Activated naive CD4-positive, alpha-beta T cell treated with anti-CD3 and anti-CD28 coated beads, Interleukin-2, amount 50 U/mL, for 24 hours (primary cell): Measurements from ENCODE around the gene FAM149A.

Experiments
- H3K27ac Mint-ChIP-seq: one replicate; pipeline ENCODE4 v1.8.0; 2021; ENCODE audit warnings: mild to moderate bottlenecking, mixed read lengths
- H3K27me3 Mint-ChIP-seq: one replicate; pipeline ENCODE4 v1.8.0; 2021; ENCODE audit warnings: mixed read lengths
- H3K36me3 Mint-ChIP-seq: one replicate; pipeline ENCODE4 v1.8.0; 2021; ENCODE audit warnings: mixed read lengths
- H3K4me1 Mint-ChIP-seq: one replicate; pipeline ENCODE4 v1.8.0; 2021; ENCODE audit warnings: mixed read lengths
- H3K4me3 Mint-ChIP-seq: one replicate; pipeline ENCODE4 v1.8.0; 2021; ENCODE audit warnings: mild to moderate bottlenecking, mixed read lengths
- H3K9me3 Mint-ChIP-seq: one replicate; pipeline ENCODE4 v1.8.0; 2021; ENCODE audit warnings: mixed read lengths

The FAM149A gene

DNA sequence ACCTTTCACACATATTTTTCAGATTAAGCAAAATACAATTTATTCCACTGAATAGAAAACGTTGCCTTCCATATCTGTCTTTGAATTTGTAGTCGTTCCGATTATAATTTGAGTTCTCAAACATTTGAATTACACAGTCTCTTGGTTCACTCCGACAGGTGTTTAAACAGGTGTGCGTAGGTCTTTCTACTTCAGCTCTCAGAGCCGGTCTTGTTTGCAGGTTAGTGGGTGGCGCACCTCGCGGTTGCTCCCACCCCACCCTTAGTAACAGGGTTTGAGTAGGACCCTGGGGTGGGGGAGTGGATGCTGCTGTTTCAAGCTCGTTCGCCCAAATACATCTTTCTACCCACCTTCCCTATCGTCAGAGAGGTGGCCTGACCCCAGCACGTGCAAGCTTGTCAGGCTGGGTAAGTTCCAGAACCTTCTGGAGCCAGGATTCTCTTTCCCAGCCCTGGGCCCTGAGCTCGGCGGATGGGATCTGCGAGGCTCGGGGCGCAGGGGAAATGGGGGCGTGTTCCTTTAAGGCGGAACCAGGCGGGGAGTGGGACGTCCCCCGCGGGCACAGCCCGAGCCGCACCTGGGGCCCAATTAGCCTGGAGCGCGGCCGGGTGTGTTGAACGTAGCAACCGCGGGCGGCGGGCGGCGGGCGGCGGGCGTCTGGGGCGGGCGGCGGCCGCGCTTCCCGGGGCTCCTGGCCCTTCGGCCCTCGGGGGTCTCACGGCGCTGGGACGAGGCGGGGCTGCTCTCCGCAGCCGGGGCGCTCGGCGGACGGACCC, at the start of gene FAM149A:
FAM149A (plus strand) TSS at position 591 of the 776 bp plus-strand sequence.
- Mint-ChIP-seq H3K27me3 (peaks cover 32% of the 10 kb centered on the region), H3K27ac (no peak within 1 kb of the TSS), H3K36me3 (no peaks in the 10 kb centered on the region), H3K4me3 (peak within 1 kb of the TSS; percentile 88), H3K9me3 (no peaks in the 10 kb centered on the region), H3K4me1 (peaks cover 13% of the 10 kb centered on the region)

GRCh38 chr4:186058253-186058979, 46.1 kb upstream of the FAM149A start:
- Mint-ChIP-seq H3K4me1 (peaks cover 15% of the 10 kb centered on the region), H3K27ac (no peak overlapping the region), H3K9me3 (no peaks in the 10 kb centered on the region), H3K4me3 (no peak overlapping the region), H3K36me3 (no peaks in the 10 kb centered on the region), H3K27me3 (peaks cover 17% of the 10 kb centered on the region)

GRCh38 chr4:186058980-186059316, 45.6 kb upstream of the FAM149A start:
- H3K4me3 Mint-ChIP-seq = no peak overlapping the region
- H3K36me3 Mint-ChIP-seq = no peaks in the 10 kb centered on the region
- H3K27ac Mint-ChIP-seq = no peak overlapping the region
- peaks cover 17% of the 10 kb centered on the region for H3K27me3 Mint-ChIP-seq
- peaks cover 15% of the 10 kb centered on the region for H3K4me1 Mint-ChIP-seq
- H3K9me3 Mint-ChIP-seq = no peaks in the 10 kb centered on the region

DNA sequence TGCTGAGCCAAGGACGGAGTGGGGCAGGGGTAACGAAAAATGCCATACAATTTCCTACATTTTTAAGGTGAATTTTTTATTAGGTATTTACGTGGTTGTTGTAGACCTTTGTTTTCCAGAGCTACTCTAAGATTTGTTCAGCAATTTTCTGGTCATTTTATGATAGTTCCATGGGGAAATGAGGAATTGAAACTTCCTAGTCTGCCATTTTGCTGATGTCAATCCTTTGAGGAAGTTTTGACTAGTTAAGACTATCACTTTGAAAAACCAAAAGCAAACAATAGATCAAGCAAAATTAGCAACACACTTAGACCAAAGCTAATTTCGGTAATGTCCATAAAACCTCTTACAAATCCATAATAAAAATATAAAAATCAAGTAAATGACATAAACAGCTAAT, 42.6 kb upstream of the FAM149A start:
- Mint-ChIP-seq H3K27me3 (peaks cover 24% of the 10 kb centered on the region), H3K4me3 (no peak overlapping the region), H3K36me3 (no peaks in the 10 kb centered on the region), H3K4me1 (peaks cover 15% of the 10 kb centered on the region), H3K27ac (no peak overlapping the region), H3K9me3 (no peaks in the 10 kb centered on the region)

DNA sequence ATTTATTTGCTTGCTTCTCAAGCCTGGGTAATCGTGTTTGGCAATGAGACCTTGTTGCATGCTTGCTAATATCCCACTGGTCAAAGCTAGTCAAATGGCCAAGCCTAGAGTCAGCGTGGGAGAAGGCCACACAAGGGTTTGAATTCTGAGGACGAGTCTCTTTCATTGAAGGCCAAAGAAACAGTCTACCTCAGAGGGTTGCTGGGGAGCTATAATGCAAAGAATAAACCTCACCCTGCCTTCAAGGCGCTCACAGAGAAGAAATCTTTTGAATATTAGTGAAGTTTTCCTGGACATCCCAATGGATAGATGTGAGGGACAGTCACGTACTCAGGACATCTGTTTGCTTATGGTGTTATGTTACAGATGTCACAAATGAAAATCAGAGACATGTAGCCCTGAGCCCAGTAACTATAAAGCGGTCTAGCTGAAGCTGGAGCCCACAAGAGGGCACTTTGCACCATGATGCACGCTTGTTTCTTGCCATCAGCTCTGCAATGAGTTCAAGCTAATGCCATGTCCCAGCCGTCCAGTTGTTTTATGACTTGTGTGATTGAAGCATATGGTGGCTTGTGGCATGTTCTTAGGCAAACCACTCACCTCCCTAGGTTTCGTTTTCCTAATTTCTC, 36.6 kb upstream of the FAM149A start:
- no peaks in the 10 kb centered on the region for H3K36me3 Mint-ChIP-seq
- H3K27me3 Mint-ChIP-seq = peaks cover 6% of the 10 kb centered on the region
- no peak overlapping the region for H3K27ac Mint-ChIP-seq
- H3K9me3 Mint-ChIP-seq = no peaks in the 10 kb centered on the region
- peaks cover 22% of the 10 kb centered on the region for H3K4me1 Mint-ChIP-seq
- peak overlapping the region; percentile 70 for H3K4me3 Mint-ChIP-seq

DNA sequence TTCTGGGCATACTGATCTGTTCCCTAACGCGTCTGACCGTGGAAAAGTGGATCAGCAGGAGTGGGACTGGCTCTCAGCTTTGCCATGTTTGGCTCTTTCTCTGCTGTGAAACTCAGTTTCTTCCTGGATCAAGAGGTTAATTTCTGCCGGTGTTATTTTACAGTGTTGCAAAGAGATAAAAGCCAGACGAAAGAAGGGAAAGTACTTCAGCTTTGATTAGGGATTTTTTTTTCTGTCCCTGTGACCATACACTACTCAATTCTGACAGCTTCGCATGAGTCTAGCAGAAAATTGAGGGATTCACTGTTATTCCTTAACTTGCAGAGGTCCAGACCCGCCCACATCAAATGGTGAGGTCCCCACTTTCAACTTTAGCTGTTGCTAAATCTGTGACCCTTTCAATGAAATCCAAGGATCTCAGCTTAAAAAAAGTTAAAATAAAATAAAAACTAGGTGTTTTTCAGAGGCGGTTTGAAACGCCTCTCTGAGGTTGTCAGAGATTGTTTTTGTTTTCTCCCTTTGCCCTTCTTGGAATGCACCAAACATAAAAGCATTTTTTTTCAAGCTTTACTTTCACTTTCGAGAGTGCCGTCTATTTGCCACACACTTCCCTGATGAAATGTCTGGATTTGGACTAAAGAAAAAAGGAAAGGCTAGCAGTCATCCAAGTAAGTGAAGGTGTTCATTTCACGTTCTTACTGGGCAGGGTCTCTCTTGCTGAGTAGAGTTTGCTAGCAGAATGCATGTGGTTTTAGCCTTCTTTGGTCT, 35.7 kb upstream of the FAM149A start, which contains the start of gene TLR3:
TLR3 (plus strand) TSS at position 576 of the 768 bp plus-strand sequence. CDS start 7,464 bp downstream, outside the sequence.
- Mint-ChIP-seq H3K4me1 (peaks cover 22% of the 10 kb centered on the region), H3K27ac (peak within 1 kb of the TSS; percentile 64), H3K9me3 (no peaks in the 10 kb centered on the region), H3K36me3 (no peaks in the 10 kb centered on the region), H3K4me3 (peak within 1 kb of the TSS; percentile 70), H3K27me3 (peaks cover 6% of the 10 kb centered on the region)

- Mint-ChIP-seq H3K4me3 (no peak overlapping the region), H3K9me3 (no peaks in the 10 kb centered on the region), H3K27ac (no peak overlapping the region), H3K36me3 (no peaks in the 10 kb centered on the region), H3K4me1 (peaks cover 22% of the 10 kb centered on the region), H3K27me3 (peaks cover 6% of the 10 kb centered on the region)
Measured at GRCh38 chr4:186069729-186070128, 34.8 kb upstream of the FAM149A start.

GRCh38 chr4:186072516-186072915, 32.0 kb upstream of the FAM149A start:
- Mint-ChIP-seq H3K27me3 (no peaks in the 10 kb centered on the region), H3K4me1 (peaks cover 22% of the 10 kb centered on the region), H3K4me3 (no peak overlapping the region), H3K9me3 (no peaks in the 10 kb centered on the region), H3K36me3 (no peaks in the 10 kb centered on the region), H3K27ac (no peak overlapping the region)

- H3K27ac Mint-ChIP-seq = no peak overlapping the region
- no peaks in the 10 kb centered on the region for H3K36me3 Mint-ChIP-seq
- no peaks in the 10 kb centered on the region for H3K9me3 Mint-ChIP-seq
- H3K4me1 Mint-ChIP-seq = peaks cover 10% of the 10 kb centered on the region
- no peaks in the 10 kb centered on the region for H3K27me3 Mint-ChIP-seq
- H3K4me3 Mint-ChIP-seq = no peak overlapping the region
Measured at GRCh38 chr4:186074189-186074588, 30.3 kb upstream of the FAM149A start.

- Mint-ChIP-seq H3K27me3 (no peaks in the 10 kb centered on the region), H3K36me3 (peaks cover 2% of the 10 kb centered on the region), H3K27ac (no peak overlapping the region), H3K4me1 (no peaks in the 10 kb centered on the region), H3K9me3 (no peaks in the 10 kb centered on the region), H3K4me3 (no peak overlapping the region)
Measured at GRCh38 chr4:186078981-186079638, 25.4 kb upstream of the FAM149A start.

GRCh38 chr4:186079694-186080093, 24.8 kb upstream of the FAM149A start:
- Mint-ChIP-seq H3K4me3 (no peak overlapping the region), H3K9me3 (no peaks in the 10 kb centered on the region), H3K27me3 (no peaks in the 10 kb centered on the region), H3K27ac (no peak overlapping the region), H3K36me3 (peaks cover 2% of the 10 kb centered on the region), H3K4me1 (no peaks in the 10 kb centered on the region)

- Mint-ChIP-seq H3K36me3 (peaks cover 2% of the 10 kb centered on the region), H3K4me3 (no peak overlapping the region), H3K27me3 (no peaks in the 10 kb centered on the region), H3K4me1 (no peaks in the 10 kb centered on the region), H3K9me3 (no peaks in the 10 kb centered on the region), H3K27ac (no peak overlapping the region)
Measured at GRCh38 chr4:186081202-186081807, 23.2 kb upstream of the FAM149A start.

DNA sequence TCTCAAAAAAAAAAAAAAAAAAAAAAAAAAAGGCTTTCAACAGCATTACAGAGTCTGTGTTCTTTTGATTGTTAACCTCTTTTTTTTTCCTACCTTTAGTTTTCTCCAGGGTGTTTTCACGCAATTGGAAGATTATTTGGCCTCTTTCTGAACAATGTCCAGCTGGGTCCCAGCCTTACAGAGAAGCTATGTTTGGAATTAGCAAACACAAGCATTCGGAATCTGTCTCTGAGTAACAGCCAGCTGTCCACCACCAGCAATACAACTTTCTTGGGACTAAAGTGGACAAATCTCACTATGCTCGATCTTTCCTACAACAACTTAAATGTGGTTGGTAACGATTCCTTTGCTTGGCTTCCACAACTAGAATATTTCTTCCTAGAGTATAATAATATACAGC, 22.3 kb upstream of the FAM149A start:
- Mint-ChIP-seq H3K4me3 (no peak overlapping the region), H3K27me3 (no peaks in the 10 kb centered on the region), H3K27ac (no peak overlapping the region), H3K36me3 (peaks cover 2% of the 10 kb centered on the region), H3K9me3 (no peaks in the 10 kb centered on the region), H3K4me1 (no peaks in the 10 kb centered on the region)

DNA sequence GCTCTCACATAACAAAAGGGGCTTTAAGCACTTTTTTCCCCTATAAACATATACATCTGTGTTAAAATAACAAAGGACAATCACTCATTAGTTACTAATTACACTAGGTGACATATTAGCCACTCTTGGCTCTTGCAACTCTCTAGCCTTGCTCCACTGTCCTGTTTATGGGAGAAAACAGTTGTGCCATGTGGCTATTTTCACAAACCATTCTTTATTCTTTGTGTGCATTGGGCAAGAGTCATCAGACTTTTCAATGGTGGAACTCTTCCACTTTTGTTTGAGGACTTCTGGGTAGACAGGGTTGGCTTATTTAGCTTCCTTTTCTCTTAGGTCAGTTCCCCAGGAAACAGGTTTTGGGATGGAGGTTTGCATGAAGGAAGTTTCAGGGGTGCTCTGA, 16.0 kb upstream of the FAM149A start:
- no peak overlapping the region for H3K27ac Mint-ChIP-seq
- no peak overlapping the region for H3K4me3 Mint-ChIP-seq
- H3K4me1 Mint-ChIP-seq = no peaks in the 10 kb centered on the region
- H3K9me3 Mint-ChIP-seq = no peaks in the 10 kb centered on the region
- peaks cover 1% of the 10 kb centered on the region for H3K27me3 Mint-ChIP-seq
- no peaks in the 10 kb centered on the region for H3K36me3 Mint-ChIP-seq

DNA sequence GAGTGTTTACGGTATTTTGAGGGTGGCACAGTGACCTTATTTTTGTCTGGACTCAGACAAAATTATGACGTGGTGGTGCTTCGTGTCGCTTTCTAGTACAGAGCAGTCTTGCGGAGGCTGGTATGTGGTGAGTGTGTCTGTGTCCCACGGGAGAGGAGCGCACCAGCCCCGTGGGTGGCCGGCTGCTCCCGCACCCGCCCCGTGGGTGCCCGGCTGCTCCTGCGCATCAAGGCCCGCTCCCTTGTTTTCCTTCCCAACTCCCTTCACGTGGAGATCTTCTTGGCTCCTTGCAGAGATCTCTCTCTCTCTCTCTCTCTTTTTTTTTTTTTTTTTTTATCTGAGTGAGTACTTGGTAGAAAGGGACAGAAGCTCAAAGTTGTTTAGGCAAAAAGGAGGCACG, 12.2 kb upstream of the FAM149A start:
- H3K27me3 Mint-ChIP-seq = peaks cover 2% of the 10 kb centered on the region
- no peaks in the 10 kb centered on the region for H3K36me3 Mint-ChIP-seq
- no peak overlapping the region for H3K27ac Mint-ChIP-seq
- no peaks in the 10 kb centered on the region for H3K4me1 Mint-ChIP-seq
- no peaks in the 10 kb centered on the region for H3K9me3 Mint-ChIP-seq
- no peak overlapping the region for H3K4me3 Mint-ChIP-seq
